Measurements from ENCODE around the gene RNPC3. TPM values are rescaled to one million over a fixed set of nuclear protein-coding genes. Genes with fewer than 3 reads are reported as not detected.

Gene RNPC3
- total and polyA plus RNA-seq, 2 experiments from 2014 or later = 13.4 to 38.2 TPM

- H3K4me1 Mint-ChIP-seq = peaks cover 6% of the 10 kb centered on the region; the same call in 2 of the 3 replicates
- DNase-seq (ENCODE audit: low spot score) (no peak), ATAC-seq (no peak)
- no peaks in the 10 kb centered on the region for H3K36me3 ChIP-seq (ENCODE audit: insufficient read depth)
- no peak overlapping the region for H3K27ac ChIP-seq (ENCODE audit: low read depth)
- no peaks in the 10 kb centered on the region for H3K4me1 ChIP-seq (ENCODE audit: insufficient read depth)
- no peak for TF ChIP-seq REST (IDR thresholded peaks at IDR 0.05; ENCODE audit: unreplicated experiment)
- TF ChIP-seq POLR2AphosphoS5 (IDR thresholded peaks at IDR 0.05; ENCODE audit: low read depth) = no peak
- no peak for TF ChIP-seq EZH2phosphoT487 (IDR thresholded peaks at IDR 0.05; ENCODE audit: unreplicated experiment)
- no peak for TF ChIP-seq CREB1 (CRISPR knock-in tag; IDR thresholded peaks at IDR 0.05; ENCODE audit: low read depth)
- TF ChIP-seq EZH2 (IDR thresholded peaks at IDR 0.05; ENCODE audit: low read depth, unreplicated experiment) = no peak
- no peak for TF ChIP-seq JUNB (IDR thresholded peaks at IDR 0.05; ENCODE audit: unreplicated experiment)
- TF ChIP-seq NANOG (IDR thresholded peaks at IDR 0.05; ENCODE audit: borderline replicate concordance) = no peak
- no peak for TF ChIP-seq ZNF114 (CRISPR knock-in tag; IDR thresholded peaks at IDR 0.05)
- TF ChIP-seq ZNF462 (CRISPR knock-in tag; IDR thresholded peaks at IDR 0.05) = no peak
- no peak for TF ChIP-seq CTCF (conservative IDR thresholded peaks at IDR 0.05; ENCODE audit: low read depth in 2 of 2)
- TF ChIP-seq STAT1 (IDR thresholded peaks at IDR 0.05; ENCODE audit: unreplicated experiment) = no peak
- no peaks in the 10 kb centered on the region for H4K20me1 ChIP-seq (replicated peaks; ENCODE audit: insufficient read depth)
- H3K79me2 ChIP-seq (replicated peaks; ENCODE audit: insufficient read depth) = no peaks in the 10 kb centered on the region
- no peak overlapping the region for H3K4me3 Mint-ChIP-seq
- H3K9me3 Mint-ChIP-seq = no peaks in the 10 kb centered on the region
- H3K27me3 Mint-ChIP-seq (ENCODE audit: insufficient read depth, low read depth, poor library complexity) = no peaks in the 10 kb centered on the region
- H3K4me2 ChIP-seq = no peak overlapping the region
- H3K27me3 ChIP-seq (ENCODE audit: insufficient read depth) = no peaks in the 10 kb centered on the region
- no peak overlapping the region for H3K4me3 ChIP-seq
- H3K9me2 ChIP-seq (ENCODE audit: insufficient read depth) = no peaks in the 10 kb centered on the region
- H3K36me3 Mint-ChIP-seq (ENCODE audit: low read depth) = no peaks in the 10 kb centered on the region
- no peak overlapping the region for H3K27ac Mint-ChIP-seq
- H3F3A ChIP-seq (replicated peaks; ENCODE audit: low read depth) = no peaks in the 10 kb centered on the region
- no peak overlapping the region for H2AFZ ChIP-seq
These were observed 33.4 kb upstream of the RNPC3 start for GRCh38 chr1:103492003-103492625.
